Measurements from ENCODE around the gene PARD3B.

Gene PARD3B

GRCh38 chr2:205375461-205376448, 830.5 kb downstream of the PARD3B start:
- no peak overlapping the region for H3K4me3 Mint-ChIP-seq
- no peaks in the 10 kb centered on the region for H3K36me3 Mint-ChIP-seq (ENCODE audit: low read depth)
- peak overlapping the region in 2 of 3 experiments; percentile 57 to 66 for H3K27ac Mint-ChIP-seq
- no peaks in the 10 kb centered on the region for H3K27me3 Mint-ChIP-seq (ENCODE audit: low read depth)
- H3K9me3 Mint-ChIP-seq: peaks cover 2% of the 10 kb centered on the region
- TF ChIP-seq CTCF (IDR thresholded peaks at IDR 0.05; ENCODE audit: unreplicated experiment in 3 of 3): no peak
- peaks cover 20% of the 10 kb centered on the region for H3K4me1 Mint-ChIP-seq

GRCh38 chr2:205377324-205377723, 832.0 kb downstream of the PARD3B start:
- Mint-ChIP-seq H3K27me3 (ENCODE audit: low read depth) (no peaks in the 10 kb centered on the region), H3K36me3 (ENCODE audit: low read depth) (peaks cover 4% of the 10 kb centered on the region), H3K4me3 (no peak overlapping the region), H3K9me3 (no peaks in the 10 kb centered on the region), H3K4me1 (peaks cover 20% of the 10 kb centered on the region), H3K27ac (no peak overlapping the region)
- no peak for TF ChIP-seq CTCF (IDR thresholded peaks at IDR 0.05; ENCODE audit: unreplicated experiment in 3 of 3)

- Mint-ChIP-seq H3K4me3 (no peak overlapping the region), H3K36me3 (ENCODE audit: low read depth) (peaks cover 4% of the 10 kb centered on the region), H3K27me3 (ENCODE audit: low read depth) (no peaks in the 10 kb centered on the region), H3K9me3 (no peaks in the 10 kb centered on the region), H3K4me1 (no peaks in the 10 kb centered on the region), H3K27ac (no peak overlapping the region)
- TF ChIP-seq CTCF (IDR thresholded peaks at IDR 0.05; ENCODE audit: unreplicated experiment in 3 of 3): no peak
These were observed 838.3 kb downstream of the PARD3B start for GRCh38 chr2:205383601-205384000.

- Mint-ChIP-seq H3K36me3 (ENCODE audit: low read depth) (peaks cover 4% of the 10 kb centered on the region), H3K4me3 (no peak overlapping the region), H3K9me3 (no peaks in the 10 kb centered on the region), H3K27ac (no peak overlapping the region), H3K4me1 (peaks cover 2% of the 10 kb centered on the region), H3K27me3 (ENCODE audit: low read depth) (no peaks in the 10 kb centered on the region)
- TF ChIP-seq CTCF (IDR thresholded peaks at IDR 0.05; ENCODE audit: unreplicated experiment in 3 of 3): no peak
These were observed 840.8 kb downstream of the PARD3B start for GRCh38 chr2:205386109-205386508.

GRCh38 chr2:205387350-205388055, 842.2 kb downstream of the PARD3B start:
- Mint-ChIP-seq H3K36me3 (ENCODE audit: low read depth) (no peaks in the 10 kb centered on the region), H3K4me3 (no peak overlapping the region), H3K27me3 (ENCODE audit: low read depth) (no peaks in the 10 kb centered on the region), H3K27ac (no peak overlapping the region), H3K9me3 (no peaks in the 10 kb centered on the region), H3K4me1 (peaks cover 11% of the 10 kb centered on the region)
- TF ChIP-seq CTCF (IDR thresholded peaks at IDR 0.05; ENCODE audit: unreplicated experiment in 3 of 3): no peak

Data from nephron (organoid).